Stimulated activated CD4-positive, alpha-beta T cell treated with anti-CD3 and anti-CD28 coated beads, Interleukin-1b, Interleukin-23, amount 100 ng/mL, for 24 hours (primary cell): Measurements from ENCODE around the gene NAA38.

ENCODE experiments used
- DNase-seq, 4 experiments: peaks; one replicate each; pipeline ENCODE4 v3.0.0-alpha.2; 2020; ENCODE audit warnings: low read depth in 4 of 4, low spot score in 1 of 4

NAA38 gene, protein sequence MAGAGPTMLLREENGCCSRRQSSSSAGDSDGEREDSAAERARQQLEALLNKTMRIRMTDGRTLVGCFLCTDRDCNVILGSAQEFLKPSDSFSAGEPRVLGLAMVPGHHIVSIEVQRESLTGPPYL

DNA sequence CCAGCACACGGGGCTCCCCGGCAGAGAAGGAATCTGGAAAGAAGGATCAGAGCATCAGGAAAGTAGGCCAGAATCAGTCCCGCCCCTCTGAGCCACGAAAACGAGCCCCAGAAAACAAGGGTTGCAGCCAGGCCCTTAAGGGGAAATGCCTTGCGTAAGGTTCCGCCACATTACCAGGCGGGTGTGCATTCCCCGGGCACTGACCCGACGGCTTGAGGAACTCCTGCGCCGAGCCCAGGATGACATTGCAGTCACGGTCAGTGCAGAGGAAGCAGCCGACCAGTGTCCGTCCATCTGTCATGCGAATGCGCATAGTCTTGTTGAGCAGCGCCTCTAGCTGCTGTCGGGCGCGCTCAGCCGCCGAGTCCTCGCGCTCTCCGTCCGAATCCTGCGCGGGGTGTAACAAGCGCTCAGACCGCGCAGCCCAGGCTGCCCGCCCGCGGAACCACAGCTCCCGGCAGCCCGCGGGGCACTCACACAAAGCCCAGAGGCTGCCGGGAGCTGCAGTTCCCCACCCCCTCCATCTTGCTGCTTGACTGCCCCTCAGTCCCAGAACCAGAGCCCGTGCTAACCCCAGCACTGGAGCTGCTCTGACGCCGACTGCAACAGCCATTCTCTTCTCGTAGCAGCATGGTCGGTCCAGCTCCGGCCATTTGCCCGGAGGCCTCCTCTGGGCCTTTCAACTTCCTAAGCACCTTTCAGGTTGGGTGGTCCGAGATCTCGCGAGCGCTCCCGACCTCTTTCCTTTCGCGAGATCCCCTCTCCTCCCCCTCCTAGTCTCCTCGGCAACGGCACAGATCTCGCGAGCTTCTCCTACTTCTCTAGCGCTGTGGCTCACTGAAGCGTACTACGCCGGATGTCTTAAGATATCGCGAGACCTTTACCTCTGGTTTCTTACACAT lies at the start of gene NAA38:
Gene NAA38, minus strand, starts transcription at position 749 of the 902 bp plus-strand sequence. Its CDS starts 96 bp downstream, at position 653.
- peak; percentile 79 to 89 (median 83) for DNase-seq

DNA sequence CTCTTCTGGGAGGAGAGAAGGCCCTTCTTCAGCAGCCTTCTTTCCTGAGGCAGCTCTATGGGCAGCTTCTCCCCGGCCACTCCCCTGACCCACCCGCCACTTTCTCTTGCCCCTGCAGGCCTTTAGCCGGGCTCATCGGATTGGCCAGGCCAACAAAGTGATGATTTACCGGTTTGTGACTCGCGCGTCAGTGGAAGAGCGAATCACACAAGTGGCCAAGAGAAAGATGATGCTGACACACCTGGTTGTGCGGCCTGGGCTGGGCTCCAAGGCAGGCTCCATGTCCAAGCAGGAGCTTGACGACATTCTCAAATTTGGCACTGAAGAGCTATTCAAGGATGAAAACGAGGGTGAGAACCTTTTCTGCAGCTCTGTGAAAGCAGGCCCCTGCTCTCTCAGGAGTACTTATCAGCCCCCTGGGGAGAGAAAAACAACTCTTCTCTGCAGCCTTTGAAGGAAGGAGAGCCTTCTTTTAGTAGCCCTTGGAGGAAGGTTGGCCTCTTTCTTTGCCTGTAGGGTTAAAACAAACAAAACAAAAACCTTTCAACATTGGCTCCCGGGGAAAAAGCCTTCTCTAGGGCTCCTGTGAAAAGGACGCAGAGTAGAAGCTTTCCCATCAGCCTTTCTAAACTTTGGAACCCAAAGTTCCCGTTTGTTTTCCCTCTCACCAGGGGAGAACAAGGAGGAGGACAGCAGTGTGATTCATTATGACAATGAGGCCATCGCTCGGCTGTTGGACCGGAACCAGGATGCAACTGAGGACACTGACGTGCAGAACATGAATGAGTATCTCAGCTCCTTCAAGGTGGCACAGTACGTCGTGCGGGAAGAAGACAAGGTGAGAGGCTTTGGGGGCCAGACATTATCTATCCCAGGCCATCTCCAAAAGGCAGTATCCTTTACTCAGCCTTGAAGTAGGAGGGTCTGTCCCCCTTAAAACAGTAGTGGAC lies 46.1 kb upstream of the NAA38 start:
- DNase-seq: no peak

DNA sequence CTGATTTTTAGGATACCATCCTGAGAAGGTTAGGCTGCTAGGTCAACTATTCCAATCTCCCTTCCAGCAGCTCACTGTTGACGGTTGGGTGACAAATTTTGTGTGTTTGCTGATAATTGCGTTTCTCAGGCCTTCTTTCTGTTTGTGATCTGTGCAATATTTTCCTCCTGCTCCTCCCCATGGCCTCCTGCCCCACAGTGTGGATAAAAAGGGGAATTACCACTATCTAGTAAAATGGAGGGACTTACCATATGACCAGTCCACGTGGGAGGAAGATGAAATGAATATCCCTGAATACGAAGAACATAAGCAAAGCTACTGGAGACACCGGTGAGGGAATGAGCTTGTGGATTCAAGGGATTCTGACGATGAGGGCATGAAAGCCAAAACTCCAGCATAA lies 40.4 kb upstream of the NAA38 start:
- no peak for DNase-seq

DNA sequence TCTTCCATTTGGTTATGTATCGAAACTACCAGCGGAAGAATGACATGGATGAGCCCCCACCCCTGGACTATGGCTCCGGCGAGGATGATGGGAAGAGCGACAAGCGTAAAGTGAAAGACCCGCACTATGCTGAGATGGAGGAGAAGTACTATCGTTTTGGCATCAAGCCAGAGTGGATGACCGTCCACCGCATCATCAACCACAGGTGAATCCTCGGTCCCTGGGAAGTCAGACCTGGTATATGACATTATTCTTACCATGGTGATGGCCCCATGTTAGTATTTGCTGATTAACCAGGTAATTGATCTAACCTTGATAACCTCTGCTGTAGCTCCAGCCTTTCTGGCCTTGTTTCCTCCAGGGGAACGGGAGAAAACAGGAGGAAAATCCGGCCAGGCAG lies 39.7 kb upstream of the NAA38 start:
- DNase-seq: no peak

DNA sequence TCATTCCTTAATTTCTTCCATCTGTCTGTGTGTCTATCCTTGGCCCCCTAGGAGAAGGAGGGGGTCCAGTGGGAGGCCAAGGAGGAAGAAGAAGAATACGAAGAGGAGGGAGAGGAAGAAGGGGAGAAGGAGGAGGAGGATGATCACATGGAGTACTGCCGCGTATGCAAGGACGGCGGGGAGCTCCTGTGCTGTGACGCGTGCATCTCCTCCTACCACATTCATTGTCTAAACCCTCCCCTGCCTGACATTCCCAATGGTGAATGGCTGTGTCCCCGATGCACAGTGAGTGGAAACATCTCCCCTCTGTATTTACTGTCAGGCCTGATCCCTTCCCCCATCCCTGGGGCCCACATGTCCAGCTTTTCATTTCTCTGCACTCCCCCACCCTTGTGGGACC lies 37.5 kb upstream of the NAA38 start:
- no peak for DNase-seq

DNA sequence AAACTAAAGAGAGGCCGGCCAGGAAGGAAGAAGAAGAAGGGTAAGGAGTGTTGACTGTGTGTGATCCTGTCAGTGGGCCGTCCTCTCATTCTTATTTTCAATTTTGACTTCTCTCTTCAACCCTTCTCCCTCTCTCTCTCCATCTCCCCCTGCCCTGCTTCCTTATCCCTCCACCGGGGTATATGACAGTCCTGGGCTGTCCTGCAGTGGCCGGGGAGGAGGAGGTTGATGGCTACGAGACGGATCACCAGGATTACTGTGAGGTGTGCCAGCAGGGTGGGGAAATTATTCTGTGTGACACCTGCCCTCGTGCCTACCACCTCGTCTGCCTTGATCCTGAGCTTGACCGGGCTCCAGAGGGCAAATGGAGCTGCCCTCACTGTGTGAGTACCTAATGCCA lies 36.9 kb upstream of the NAA38 start:
- DNase-seq: no peak

DNA sequence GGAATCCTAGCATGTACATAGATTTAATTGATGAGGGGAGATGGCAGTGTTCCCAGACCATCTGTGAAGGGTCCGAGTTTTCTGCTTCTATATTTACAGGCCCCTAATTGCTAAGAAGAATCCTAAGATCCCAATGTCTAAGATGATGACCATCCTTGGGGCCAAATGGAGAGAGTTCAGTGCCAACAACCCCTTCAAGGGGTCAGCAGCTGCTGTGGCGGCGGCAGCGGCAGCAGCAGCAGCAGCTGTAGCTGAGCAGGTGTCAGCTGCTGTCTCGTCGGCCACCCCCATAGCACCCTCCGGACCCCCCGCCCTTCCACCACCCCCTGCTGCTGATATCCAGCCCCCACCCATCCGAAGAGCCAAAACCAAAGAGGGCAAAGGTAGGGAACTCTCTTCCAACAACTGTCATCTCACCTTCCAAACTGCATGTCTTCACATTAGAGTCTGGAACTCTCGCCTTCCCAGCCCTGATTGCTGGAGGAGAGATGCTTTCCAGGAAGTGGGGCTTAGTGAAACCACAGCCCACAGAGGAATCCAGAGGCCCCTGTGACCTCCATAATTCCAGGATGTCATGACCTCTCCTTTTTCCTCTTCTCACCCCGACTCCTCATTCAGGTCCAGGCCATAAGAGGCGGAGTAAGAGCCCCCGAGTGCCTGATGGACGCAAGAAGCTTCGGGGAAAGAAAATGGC lies 36.0 kb upstream of the NAA38 start:
- no peak for DNase-seq

DNA sequence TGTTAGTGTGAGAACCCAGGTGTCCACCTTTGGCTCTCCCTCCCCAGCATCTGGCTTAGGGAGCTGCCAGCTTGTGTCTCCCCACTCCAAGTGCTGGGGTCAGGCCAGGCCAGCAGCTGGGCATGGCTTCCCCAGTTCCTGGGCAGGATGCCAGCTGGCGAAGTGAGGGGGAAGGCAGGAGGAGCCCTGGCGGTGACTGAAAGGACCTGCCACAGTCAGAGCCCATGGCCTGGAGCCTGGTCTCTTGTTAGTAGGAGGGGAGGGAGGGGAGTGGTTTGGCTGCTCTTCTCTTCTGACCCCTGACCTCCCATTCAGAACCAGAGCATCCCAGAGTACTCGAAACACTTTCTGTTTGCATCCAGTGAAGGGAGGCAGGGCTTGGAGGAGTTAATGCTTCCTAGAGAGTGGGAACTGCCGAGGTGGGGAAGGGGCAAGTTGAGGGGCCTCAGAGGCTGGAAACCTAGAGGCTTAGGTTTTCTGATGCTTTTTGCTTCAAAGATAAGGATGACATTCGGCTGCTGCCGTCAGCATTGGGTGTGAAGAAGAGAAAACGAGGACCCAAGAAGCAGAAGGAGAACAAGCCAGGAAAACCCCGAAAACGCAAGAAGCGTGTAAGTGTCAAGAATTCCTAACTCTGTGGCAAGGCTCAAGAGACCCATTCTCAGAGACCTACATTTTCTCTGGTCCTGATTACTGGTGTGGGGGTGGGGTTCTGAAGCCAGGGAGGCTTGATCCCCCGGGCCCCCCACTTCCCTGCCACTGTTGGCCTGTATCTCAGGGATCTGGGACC lies 32.0 kb upstream of the NAA38 start:
- DNase-seq: no peak

DNA sequence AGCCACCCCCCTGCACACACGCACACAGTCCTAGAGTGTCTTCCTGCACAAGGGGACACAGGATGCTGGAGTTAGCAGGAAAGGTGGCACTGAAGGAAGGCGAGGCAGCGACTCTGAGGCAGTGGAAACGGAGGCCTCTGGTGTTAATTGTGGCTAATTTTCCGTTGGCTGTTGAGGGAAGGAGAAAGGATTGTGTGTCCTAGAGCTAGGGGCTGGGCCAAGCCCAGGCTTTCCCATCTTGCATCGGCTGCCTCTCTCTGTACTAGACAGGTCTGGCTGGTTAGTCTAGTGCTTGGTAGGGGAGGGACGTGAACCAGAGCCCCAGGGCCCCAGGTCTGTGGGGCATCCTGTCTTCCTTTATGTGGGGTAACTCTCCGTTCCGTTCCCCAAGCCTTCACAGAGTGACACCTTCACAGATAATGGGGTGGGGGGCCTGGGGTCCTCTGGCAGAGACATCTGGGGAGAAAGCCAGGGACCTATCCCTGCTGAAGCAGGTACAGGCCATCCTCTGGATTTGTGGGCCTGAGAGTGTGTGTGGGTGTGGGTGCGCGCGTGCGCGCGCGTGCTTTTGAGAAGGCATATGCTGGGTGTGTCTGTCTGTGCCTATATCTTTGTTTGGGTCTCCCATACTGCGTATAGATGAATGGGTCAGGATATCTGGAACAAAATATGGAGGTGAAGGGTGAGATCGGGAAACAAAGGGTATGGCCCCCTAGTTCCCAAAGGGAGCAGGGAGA lies 31.0 kb upstream of the NAA38 start, which contains the start of gene CHD3:
Gene CHD3, plus strand, starts transcription at position 606 of the 737 bp plus-strand sequence. CDS start 212 bp downstream, outside the sequence.
- DNase-seq: peak in 2 of 4 experiments; percentile 39 to 57

DNA sequence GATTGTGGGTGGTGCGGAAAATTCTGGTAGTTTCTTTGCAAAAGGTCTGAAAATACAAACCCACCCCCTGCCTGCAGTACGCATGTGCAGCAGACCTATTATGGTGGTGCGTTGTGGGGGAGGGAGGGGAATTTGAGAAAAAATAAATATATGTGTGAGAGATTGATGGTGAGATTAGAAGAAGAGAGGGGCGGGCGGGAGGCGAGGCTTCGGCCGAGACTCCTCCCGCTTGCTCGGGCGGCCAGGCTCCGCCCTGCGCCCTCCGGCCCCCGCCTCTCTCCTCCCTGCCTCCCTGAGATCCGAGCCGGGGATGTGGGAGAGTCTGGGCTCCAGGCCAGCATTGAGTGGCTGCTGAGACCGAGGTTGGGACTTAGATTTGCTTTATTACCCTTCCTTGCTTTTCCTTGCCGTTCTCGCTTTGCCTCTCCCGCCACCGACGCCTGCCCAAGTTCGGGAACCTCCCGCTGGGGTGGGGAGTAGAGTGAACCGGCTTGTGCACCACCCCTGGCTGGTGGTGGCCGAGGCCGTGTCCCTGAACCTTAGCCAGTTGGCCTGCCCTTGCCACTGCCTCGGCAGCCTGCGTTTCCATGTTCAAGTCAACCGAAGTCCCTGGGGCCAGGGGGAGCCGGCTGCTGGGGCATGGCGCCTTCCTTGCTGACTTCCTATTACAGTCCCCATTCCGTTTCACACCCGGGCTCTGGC lies 30.3 kb upstream of the NAA38 start:
- peak; percentile 62 to 84 (median 70) for DNase-seq

DNA sequence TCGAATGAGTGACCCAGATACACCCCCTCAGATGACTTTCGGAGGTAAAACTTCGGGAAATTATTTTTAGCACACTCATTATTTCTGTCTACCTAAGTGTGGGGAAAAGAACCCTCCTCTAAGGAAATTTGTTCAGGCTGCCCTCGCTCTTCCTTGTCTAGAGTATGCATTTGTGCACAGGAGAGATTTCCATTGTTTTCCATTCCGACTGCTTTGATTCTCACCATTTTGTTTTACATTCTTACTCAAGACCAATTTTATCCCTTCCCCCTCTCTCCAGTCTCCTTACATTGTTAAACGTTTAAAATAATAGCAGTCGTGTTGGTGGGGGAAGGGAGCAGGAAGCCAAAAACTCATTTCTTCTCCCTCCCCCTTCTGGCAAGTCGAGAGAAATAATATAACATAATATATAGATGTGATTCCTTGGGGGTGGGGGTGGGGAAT lies 29.7 kb upstream of the NAA38 start:
- DNase-seq: no peak

DNA sequence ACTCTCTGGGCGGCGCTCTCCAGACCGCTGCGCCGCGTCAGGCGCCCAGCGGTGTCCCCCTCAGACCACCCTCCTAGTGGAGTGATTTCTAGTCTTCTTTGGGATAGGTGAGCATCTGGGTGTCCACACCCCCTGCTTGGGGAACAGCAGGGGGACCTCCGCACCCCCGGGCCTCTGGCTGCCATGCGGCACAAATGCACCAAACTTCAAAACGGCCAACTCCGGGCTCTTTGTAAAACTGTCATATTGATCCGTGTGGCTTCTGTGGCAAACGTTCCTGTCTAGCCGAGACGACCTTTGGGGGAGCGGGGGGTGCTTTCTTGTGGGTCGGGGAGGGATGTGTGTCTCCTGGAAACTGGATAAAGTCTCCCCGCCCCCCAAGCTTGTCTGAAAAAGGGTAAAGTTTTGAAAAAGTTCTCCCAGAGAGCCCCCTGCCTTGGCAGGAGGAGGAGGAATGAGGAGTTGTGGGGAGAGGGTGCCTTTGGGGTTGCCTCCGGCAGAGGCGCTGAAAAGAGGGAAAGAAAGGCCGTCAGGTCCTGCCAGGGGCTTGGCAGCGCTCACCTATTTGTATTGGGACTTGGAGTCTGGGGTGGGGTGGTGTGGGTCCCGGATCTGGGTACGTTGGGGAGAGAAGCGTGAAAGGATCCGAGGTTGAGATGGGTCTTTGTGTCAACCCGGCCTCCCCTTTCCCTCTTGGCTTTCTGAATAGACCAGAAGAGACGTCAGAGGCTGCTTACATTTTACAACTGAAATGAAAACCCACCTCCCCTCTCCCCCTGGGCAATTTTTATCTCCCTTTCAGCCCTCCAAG lies 29.1 kb upstream of the NAA38 start:
- DNase-seq: peak in 2 of 4 experiments; percentile 30 to 43

DNA sequence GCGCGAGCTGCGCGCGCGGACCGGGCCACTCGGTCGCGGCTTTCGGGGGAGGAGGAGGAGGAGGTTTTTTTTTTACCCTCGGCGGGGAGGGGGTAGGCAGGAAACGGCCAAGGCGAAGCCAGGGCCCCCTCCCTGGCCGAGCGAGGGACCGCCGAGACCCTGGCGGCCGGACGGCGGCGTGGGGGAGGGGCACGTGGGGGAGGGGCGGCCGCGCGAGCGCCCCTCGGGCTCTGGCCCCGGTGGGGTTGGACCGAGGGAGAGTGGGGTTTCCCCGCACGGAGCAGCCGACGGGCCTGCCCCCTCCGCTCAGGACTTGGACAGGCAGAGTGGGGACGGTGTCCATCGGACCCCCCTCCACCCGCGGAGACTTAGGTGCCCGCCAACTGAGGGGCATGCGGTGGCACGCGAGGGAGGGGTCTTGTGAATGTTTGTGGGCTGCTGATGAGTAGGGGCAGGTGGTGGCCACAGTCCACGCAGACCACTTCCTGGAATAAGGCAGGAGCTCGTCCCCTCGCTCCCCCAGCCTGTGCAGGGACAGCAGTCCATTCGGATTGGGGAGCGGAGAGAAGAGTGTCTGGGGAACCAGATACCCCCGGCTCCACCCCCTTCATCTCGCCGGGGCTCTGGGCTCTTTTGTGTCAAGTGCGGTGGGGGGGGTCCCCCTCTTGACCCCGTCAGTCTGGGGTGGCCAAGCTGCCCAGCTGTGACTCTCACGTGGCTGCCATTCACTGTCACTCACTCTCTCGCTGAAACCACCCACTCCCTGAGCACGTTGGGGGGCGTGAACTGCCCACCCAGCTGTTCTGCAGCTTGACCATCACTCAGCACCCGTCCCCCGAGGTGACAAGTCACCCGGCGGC lies 28.2 kb upstream of the NAA38 start:
- DNase-seq: peak in 2 of 4 experiments; percentile 18 to 36

DNA sequence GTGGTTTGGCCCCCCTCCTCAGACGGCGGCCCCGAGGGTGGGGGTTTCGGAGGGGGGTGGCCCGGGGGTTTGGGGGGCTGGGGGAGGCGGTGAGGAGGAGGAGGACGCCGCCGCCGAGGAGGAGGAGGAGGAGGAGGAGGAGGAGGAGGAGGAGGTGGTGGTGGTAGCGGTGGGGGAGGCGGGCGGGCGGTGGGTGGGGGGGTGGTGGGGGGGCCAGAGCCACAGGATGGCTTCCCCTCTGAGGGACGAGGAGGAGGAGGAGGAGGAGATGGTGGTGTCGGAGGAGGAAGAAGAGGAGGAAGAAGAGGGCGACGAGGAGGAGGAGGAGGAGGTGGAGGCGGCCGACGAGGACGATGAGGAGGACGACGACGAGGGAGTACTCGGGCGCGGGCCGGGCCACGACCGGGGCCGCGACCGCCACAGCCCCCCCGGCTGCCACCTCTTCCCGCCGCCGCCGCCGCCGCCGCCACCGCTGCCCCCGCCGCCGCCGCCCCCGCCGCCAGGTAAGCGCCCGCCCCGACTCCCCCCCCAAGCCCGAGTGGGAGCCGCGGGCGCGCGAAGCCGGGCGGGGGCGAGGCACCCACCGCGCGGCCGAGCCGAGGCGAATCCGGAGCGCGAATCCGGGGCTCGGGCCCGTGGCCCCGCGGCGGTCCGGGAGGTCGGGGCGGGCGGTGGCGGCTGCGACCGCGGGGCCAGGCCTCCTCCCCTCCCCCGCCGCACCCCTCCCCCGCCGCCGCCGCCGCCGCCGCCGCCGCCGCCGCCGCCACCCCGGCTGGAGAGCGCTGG lies 27.4 kb upstream of the NAA38 start:
- peak in 2 of 4 experiments; percentile 16 to 21 for DNase-seq

DNA sequence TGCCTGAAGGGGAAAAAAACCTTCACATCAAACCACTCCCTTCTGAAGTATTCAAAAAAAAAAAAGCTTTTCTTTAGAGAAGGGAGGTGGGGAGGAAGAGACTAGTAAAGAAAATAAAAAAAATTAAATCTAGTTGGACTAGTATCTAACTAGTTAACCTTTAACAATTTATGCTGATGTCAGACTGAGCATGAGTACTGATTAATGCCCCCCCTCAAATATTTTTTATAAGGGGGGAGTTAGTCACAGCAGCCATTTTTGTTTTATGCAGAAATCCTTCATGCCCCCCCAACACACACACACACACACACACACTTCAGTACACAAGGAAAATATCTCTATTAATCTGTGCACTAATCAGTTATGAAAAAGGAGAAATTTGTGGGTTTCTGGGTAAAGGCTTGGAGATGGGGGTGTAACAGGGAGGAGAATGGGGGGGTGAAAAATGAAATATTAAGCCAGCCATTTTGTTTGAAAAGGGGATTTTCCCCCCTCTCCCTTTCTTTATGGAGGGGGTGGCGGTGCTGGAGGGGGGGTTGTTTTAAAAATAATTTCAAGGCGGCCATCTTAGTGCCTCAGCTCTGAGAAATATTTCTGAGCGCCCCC lies 26.5 kb upstream of the NAA38 start:
- DNase-seq: no peak

DNA sequence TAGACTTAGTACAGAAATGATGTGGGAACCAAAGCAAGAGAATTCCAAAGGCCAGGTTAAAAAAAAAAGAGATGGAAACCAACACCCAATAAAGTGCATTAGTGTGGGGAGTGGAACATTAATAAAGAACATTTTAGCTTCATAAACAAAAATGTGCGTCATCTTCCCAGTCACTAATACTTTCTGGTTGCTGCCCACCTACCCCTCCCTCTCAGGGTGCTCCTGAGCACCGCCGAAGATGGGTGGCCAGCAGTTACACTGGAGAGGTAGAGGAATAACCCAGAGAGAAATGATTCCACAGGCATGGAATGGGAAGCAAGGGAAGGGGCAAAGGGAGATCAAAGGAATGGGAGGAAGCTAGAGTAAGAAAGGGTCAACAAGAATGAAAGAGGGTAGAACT lies 25.3 kb upstream of the NAA38 start:
- DNase-seq: no peak
